OCI-LY3 (cell line): Measurements from ENCODE around the gene ASTN2.

Experiments used
- H2AFZ ChIP-seq: fragments of 200-600, 300-600 bp; shearing (Covaris generic); 2 replicates; pipeline ENCODE4 v1.6.0; 2014; ENCODE audit warnings: antibody characterized with exemption, low read depth, low read length
- H3K27ac ChIP-seq: fragments of 200-600, 300-600 bp; sonication (generic); 2 replicates; pipeline ENCODE4 v1.5.1; 2014; ENCODE audit warnings: mild to moderate bottlenecking, low read length, moderate library complexity, mixed read lengths
- H3K27me3 ChIP-seq: fragments of 200-600, 300-600 bp; sonication (generic); 2 replicates; pipeline ENCODE4 v1.6.1; 2014; ENCODE audit warnings: low read depth, low read length, mixed read lengths
- H3K36me3 ChIP-seq: fragments of 200-600, 300-600 bp; sonication (generic); replicated peaks from 2 replicates; pipeline ENCODE3; 2014; ENCODE audit warnings: low read depth, low read length, mixed read lengths
- H3K4me1 ChIP-seq: fragments of 300-600, 200-600 bp; sonication (generic); 2 replicates; pipeline ENCODE4 v1.6.1; 2014; ENCODE audit warnings: low read length, mixed read lengths
- H3K4me2 ChIP-seq: fragments of 200-600, 300-600 bp; sonication (generic); 2 replicates; pipeline ENCODE4 v1.6.1; 2014; ENCODE audit warnings: low read length, mixed read lengths
- H3K4me3 ChIP-seq: fragments of 300-600, 200-600 bp; sonication (generic); 2 replicates; pipeline ENCODE4 v1.5.1; 2014; ENCODE audit warnings: antibody characterized with exemption, mild to moderate bottlenecking, low read length, moderate library complexity
- H3K79me2 ChIP-seq: fragments of 300-600, 200-600 bp; shearing (Covaris generic); 2 replicates; pipeline ENCODE4 v1.6.1; 2014; ENCODE audit warnings: mild to moderate bottlenecking, low read length, mixed read lengths
- H3K9ac ChIP-seq: fragments of 300-600, 200-600 bp; shearing (Covaris generic); 2 replicates; pipeline ENCODE4 v1.6.0; 2014; ENCODE audit warnings: mild to moderate bottlenecking, low read length, moderate library complexity
- H3K9me3 ChIP-seq: fragments of 200-600, 300-600 bp; shearing (Covaris generic); 2 replicates; pipeline ENCODE4 v1.6.1; 2014; ENCODE audit warnings: low read length, mixed read lengths; ENCODE audit not compliant: insufficient read depth
- H4K20me1 ChIP-seq: fragments of 200-600, 300-600 bp; sonication (generic); 2 replicates; pipeline ENCODE4 v1.6.1; 2016; ENCODE audit warnings: low read length, mixed read lengths; ENCODE audit not compliant: insufficient read depth
- CTCF ChIP-seq: fragments of 200-600, 300-600 bp; sonication (generic); IDR thresholded peaks from 2 replicates; pipeline ENCODE4 v1.5.1; 2014; ENCODE audit warnings: antibody characterized with exemption, low read length, low read depth
- EZH2phosphoT487 ChIP-seq: fragments of 200-600 bp; shearing (Covaris generic); IDR thresholded peaks from 2 replicates; pipeline ENCODE4 v1.6.1; 2018; ENCODE audit warnings: antibody characterized with exemption, mixed run types, low read depth

The ASTN2 gene

GRCh38 chr9:117286245-117286644 lies 128.6 kb downstream of the ASTN2 start:
- peaks cover 4% of the 10 kb centered on the region; the same call in 1 of the 2 replicates for H3K4me1 ChIP-seq

GRCh38 chr9:117284414-117284813 lies 130.4 kb downstream of the ASTN2 start:
- Histone ChIP-seq H3K4me1 (peaks cover 4% of the 10 kb centered on the region; the same call in 1 of the 2 replicates), H3K9me3 (no peaks in the 10 kb centered on the region)

More at GRCh38 chr9:117286245-117286644, 128.6 kb downstream of the ASTN2 start:
- Histone ChIP-seq H3K4me3 (no peak overlapping the region), H3K27me3 (no peaks in the 10 kb centered on the region; the same call in 1 of the 2 replicates), H3K9ac (no peak overlapping the region), H3K4me2 (no peak overlapping the region), H4K20me1 (no peaks in the 10 kb centered on the region), H3K79me2 (no peaks in the 10 kb centered on the region), H3K9me3 (no peaks in the 10 kb centered on the region), H2AFZ (no peak overlapping the region), H3K27ac (no peak overlapping the region), H3K36me3 (no peaks in the 10 kb centered on the region)
- TF ChIP-seq EZH2phosphoT487: no peak
- no peak for TF ChIP-seq CTCF

GRCh38 chr9:117282541-117282940 lies 132.3 kb downstream of the ASTN2 start:
- H3K4me1 ChIP-seq: peaks cover 4% of the 10 kb centered on the region; the same call in 1 of the 2 replicates
- H3K79me2 ChIP-seq: no peaks in the 10 kb centered on the region
- TF ChIP-seq EZH2phosphoT487: no peak
- TF ChIP-seq CTCF: no peak
- no peaks in the 10 kb centered on the region; the same call in 1 of the 2 replicates for H3K27me3 ChIP-seq
- no peak overlapping the region for H2AFZ ChIP-seq
- H3K9me3 ChIP-seq: no peaks in the 10 kb centered on the region
- H3K4me2 ChIP-seq: no peak overlapping the region
- H4K20me1 ChIP-seq: no peaks in the 10 kb centered on the region
- no peak overlapping the region for H3K27ac ChIP-seq
- H3K4me3 ChIP-seq: no peak overlapping the region
- H3K36me3 ChIP-seq: no peaks in the 10 kb centered on the region
- H3K9ac ChIP-seq: no peak overlapping the region

More at GRCh38 chr9:117284414-117284813, 130.4 kb downstream of the ASTN2 start:
- no peak overlapping the region for H3K9ac ChIP-seq
- no peak overlapping the region for H3K4me3 ChIP-seq
- no peaks in the 10 kb centered on the region for H4K20me1 ChIP-seq
- H3K36me3 ChIP-seq: no peaks in the 10 kb centered on the region
- no peak for TF ChIP-seq CTCF
- no peak for TF ChIP-seq EZH2phosphoT487
- H3K27ac ChIP-seq: no peak overlapping the region
- H3K79me2 ChIP-seq: no peaks in the 10 kb centered on the region
- H3K27me3 ChIP-seq: no peaks in the 10 kb centered on the region; the same call in 1 of the 2 replicates
- no peak overlapping the region for H3K4me2 ChIP-seq
- H2AFZ ChIP-seq: no peak overlapping the region

- Histone ChIP-seq H3K79me2 (no peaks in the 10 kb centered on the region), H3K4me1 (peaks cover 4% of the 10 kb centered on the region; the same call in 1 of the 2 replicates), H3K9ac (no peak overlapping the region), H3K4me2 (no peak overlapping the region), H3K27ac (no peak overlapping the region), H4K20me1 (no peaks in the 10 kb centered on the region), H3K9me3 (no peaks in the 10 kb centered on the region), H2AFZ (no peak overlapping the region), H3K27me3 (no peaks in the 10 kb centered on the region), H3K36me3 (no peaks in the 10 kb centered on the region), H3K4me3 (no peak overlapping the region)
- TF ChIP-seq CTCF (no peak), EZH2phosphoT487 (no peak)
Observed at GRCh38 chr9:117278471-117279035, 136.3 kb downstream of the ASTN2 start.
